IPS DF 6.9 (cell line): ENCODE measurements around the gene OTX1.

Experiments
- DNase-seq: peaks from one replicate; pipeline ENCODE4 v3.0.0-alpha.2; 2013; ENCODE audit warnings: low read depth, low spot score
- H3K27ac ChIP-seq: one replicate; pipeline ENCODE4 v1.5.1; 2013; ENCODE audit warnings: low read length, control low read depth
- H3K27me3 ChIP-seq: 2 replicates; pipeline ENCODE4 v1.6.1; 2013; ENCODE audit warnings: mild to moderate bottlenecking, low read length; ENCODE audit not compliant: control insufficient read depth, insufficient read depth
- H3K36me3 ChIP-seq: 2 replicates; pipeline ENCODE4 v1.6.1; 2013; ENCODE audit warnings: low read length; ENCODE audit not compliant: control insufficient read depth, insufficient read depth
- H3K4me1 ChIP-seq: 2 replicates; pipeline ENCODE4 v1.6.1; 2013; ENCODE audit warnings: low read length; ENCODE audit not compliant: control insufficient read depth, insufficient read depth
- H3K4me3 ChIP-seq: 2 replicates; pipeline ENCODE4 v1.5.1; 2013; ENCODE audit warnings: mild to moderate bottlenecking, low read length
- H3K9me3 ChIP-seq: 2 replicates; pipeline ENCODE4 v1.6.1; 2013; ENCODE audit warnings: low read length, inconsistent platforms; ENCODE audit not compliant: control insufficient read depth, insufficient read depth
- WGBS: extraction: QIAGEN DNeasy Blood & Tissue Kit; methylation state at CpG from one replicate; pipeline ENCODE4 v1.1.7; 2013; ENCODE audit warnings: mixed read lengths, missing lambda C conversion rate; ENCODE audit not compliant: insufficient read length, insufficient coverage; 5-methylcytosine and 5-hydroxymethylcytosine counted together

Gene OTX1

GRCh38 chr2:63046961-63047320 is 3.7 kb upstream of the OTX1 start:
- no peak overlapping the region; the same call in 1 of the 2 replicates for H3K4me3 ChIP-seq
- H3K27me3 ChIP-seq = peaks cover 27% of the 10 kb centered on the region; the same call in 1 of the 2 replicates
- WGBS = no CpG with 5 or more reads among the region's 8 CpGs

DNA sequence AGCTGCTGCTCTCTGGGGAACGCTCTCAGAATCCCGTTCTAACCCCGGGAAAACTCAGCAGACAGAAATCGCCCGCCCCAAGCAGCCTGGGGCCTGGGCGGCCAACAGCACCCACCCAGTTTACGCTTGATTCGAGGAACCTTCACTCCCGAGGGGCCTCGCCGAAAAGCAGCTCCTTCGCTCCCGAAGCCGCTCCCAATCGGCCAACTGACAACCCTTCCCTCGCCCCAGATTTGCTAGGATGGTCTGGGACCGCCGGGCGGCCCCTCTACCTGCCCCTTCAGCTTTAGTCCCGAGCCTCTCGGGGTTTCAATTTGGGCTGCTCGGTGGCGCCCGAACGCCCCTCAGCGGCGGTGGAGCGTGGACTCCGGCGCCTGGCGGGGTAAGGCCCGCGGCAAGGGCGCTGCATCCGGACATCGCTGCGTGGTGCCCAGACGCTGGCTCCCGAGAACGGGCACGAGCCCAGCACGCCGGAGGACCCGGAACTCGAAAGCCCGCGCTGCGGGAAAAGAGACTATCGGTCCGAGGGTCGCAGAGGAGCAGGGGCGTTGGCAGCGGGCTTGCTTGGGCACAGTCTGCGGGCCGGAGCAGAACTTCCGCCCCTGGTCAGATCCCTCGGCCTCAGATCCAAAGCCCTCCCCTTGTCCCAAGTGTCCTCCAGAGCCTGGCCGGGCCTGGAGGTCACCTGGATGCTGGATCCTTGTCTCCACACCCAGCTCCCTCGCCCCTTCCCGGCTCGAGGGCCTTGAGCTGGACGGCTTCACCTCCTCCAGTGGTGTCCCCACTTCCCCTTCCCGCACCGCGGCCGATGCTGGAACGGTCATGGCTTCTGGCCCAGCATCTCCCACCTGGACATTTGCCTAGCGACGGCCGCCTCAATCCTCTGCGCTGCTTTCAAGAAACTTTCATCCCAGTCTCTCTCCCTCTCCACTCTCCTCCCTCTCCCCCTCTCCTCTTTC is 3.0 kb upstream of the OTX1 start:
- no peaks in the 10 kb centered on the region for H3K9me3 ChIP-seq
- H3K27me3 ChIP-seq = peaks cover 33% of the 10 kb centered on the region
- H3K36me3 ChIP-seq = no peaks in the 10 kb centered on the region
- no CpG with 5 or more reads among the region's 71 CpGs for WGBS
- H3K27ac ChIP-seq = no peak overlapping the region
- H3K4me1 ChIP-seq = peaks cover 6% of the 10 kb centered on the region
- peak overlapping the region; percentile 51; the same call in 1 of the 2 replicates for H3K4me3 ChIP-seq
- no peak for DNase-seq

More at GRCh38 chr2:63046961-63047320, 3.7 kb upstream of the OTX1 start:
- peaks cover 3% of the 10 kb centered on the region for H3K4me1 ChIP-seq
- DNase-seq = no peak
- no peak overlapping the region for H3K27ac ChIP-seq
- H3K9me3 ChIP-seq = no peaks in the 10 kb centered on the region
- no peaks in the 10 kb centered on the region for H3K36me3 ChIP-seq

DNA sequence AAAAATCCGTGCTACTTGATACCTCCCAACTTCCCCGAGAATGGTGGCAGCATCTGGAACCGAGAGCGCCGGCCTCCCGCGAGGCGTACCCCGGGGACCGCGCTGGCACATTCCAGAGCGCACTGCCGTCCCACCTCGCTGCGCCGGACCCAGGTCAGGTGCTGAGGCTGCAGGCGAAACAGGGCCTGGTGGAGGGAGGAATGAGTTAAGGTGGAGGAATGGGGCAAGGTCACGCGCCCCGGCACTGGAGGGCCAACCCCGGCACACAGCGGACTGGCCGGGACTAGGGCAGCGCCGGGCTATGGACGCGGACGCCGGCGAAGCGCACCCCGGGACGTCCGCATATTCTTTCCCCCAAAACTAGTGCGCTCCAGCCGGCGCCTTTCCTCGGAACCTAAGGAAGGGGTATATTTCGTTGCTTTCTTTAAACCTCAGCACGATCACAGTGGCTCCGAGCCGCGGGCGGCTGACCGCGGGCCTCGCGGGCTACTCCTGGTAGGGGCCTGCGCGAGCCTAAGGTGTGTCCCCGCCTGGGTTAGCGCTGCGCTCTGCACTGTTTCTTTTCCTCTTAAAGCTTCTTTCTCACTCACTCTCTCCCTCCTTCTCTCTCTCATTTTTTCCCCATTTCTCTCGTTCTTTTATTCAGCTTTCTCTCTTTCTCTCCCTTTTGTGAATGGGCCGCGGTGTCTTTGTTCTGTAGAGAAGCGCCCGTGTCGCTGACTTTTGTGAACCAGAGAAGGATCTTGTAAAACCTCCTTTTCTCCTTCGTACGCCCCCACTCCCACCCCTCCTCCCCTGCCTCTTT is 2.1 kb upstream of the OTX1 start:
- Histone ChIP-seq H3K4me1 (peaks cover 10% of the 10 kb centered on the region), H3K27me3 (peaks cover 43% of the 10 kb centered on the region), H3K36me3 (no peaks in the 10 kb centered on the region), H3K27ac (no peak overlapping the region), H3K4me3 (peak overlapping the region; percentile 51; the same call in 1 of the 2 replicates), H3K9me3 (no peaks in the 10 kb centered on the region)
- WGBS = no CpG with 5 or more reads among the region's 61 CpGs
- no peak for DNase-seq

GRCh38 chr2:63049211-63049969 is 1.2 kb upstream of the OTX1 start:
- Histone ChIP-seq H3K36me3 (no peaks in the 10 kb centered on the region), H3K27me3 (peaks cover 51% of the 10 kb centered on the region), H3K4me3 (peak overlapping the region; percentile 84; the same call in 1 of the 2 replicates), H3K9me3 (no peaks in the 10 kb centered on the region), H3K27ac (no peak overlapping the region), H3K4me1 (peaks cover 10% of the 10 kb centered on the region)
- DNase-seq = no peak
- no CpG with 5 or more reads among the region's 39 CpGs for whole genome bisulfite sequencing

DNA sequence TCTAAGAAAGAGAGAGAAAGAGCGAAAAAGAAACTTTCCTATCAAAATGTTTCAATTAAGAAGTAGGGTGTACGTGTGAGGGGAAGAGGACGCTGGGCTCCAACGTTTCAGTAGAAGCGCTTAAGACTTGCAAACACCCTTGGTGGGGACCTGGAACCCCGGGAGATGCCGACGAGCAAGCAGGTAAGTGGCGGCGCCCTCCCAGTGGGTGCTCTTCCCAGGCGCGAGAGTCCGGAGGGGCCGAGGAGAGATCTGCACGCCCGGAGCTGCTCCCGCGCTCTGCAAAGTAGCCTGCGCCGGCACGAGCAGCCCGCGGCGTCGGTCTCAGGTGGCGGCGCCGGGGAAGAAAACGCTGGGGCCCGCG is 678 bp upstream of the OTX1 start:
- H3K4me1 ChIP-seq = peaks cover 10% of the 10 kb centered on the region
- no peak for DNase-seq

DNA sequence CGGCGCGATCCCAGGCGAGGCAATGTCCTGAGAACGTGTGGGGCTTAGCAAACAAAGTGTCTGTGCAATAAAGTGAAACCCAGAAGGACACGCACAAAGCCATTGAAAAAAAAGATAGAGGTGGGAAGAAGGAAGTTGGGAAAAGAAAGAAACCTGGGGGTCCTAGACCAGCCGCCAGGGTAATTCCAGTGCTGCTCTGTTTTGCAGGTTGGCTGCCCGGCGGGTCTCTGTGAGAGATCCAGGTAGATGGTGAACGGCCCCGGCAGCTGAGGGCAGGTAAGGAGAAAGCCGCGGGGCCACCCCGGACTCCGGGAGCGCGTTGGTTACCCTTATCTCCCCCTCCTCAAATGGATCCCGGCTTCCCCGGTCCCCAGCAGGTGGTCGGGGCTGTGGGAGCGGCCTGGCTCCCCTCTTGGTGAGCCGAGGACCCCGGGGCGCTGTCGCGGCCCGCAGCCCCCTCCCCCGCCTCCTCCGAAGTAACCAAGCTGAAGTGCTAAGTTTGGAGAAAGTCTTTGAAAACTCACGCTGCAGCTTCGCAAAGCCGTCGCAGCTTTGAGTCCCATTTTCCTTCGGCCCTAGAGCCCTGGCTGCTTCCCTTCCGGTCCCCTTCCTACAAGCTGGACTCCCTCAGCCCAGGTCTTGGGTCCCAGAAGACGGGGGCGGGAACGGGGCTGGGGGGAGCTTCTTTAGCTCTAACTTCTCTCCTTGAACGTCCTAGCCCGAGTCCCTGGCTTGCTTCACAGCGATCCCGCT is 588 bp downstream of the OTX1 start:
- peaks cover 68% of the 10 kb centered on the region for H3K27me3 ChIP-seq

More for the DNA sequence above, 678 bp upstream of the OTX1 start:
- Histone ChIP-seq H3K9me3 (no peaks in the 10 kb centered on the region), H3K4me3 (peak overlapping the region; percentile 84; the same call in 1 of the 2 replicates), H3K27ac (no peak overlapping the region), H3K36me3 (no peaks in the 10 kb centered on the region), H3K27me3 (peaks cover 57% of the 10 kb centered on the region)
- no CpG with 5 or more reads among the region's 31 CpGs for WGBS

GRCh38 chr2:63051795-63052333 is 1.2 kb downstream of the OTX1 start:
- Histone ChIP-seq H3K27me3 (peaks cover 73% of the 10 kb centered on the region), H3K4me3 (peak overlapping the region; percentile 84; the same call in 1 of the 2 replicates), H3K36me3 (peaks cover 4% of the 10 kb centered on the region; the same call in 1 of the 2 replicates), H3K9me3 (no peaks in the 10 kb centered on the region), H3K27ac (no peak overlapping the region), H3K4me1 (peaks cover 14% of the 10 kb centered on the region; the same call in 1 of the 2 replicates)
- no peak for DNase-seq
- whole genome bisulfite sequencing = no CpG with 5 or more reads among the region's 42 CpGs

More for the DNA sequence above, 588 bp downstream of the OTX1 start:
- Histone ChIP-seq H3K36me3 (peaks cover 4% of the 10 kb centered on the region; the same call in 1 of the 2 replicates), H3K4me3 (peak overlapping the region; percentile 84), H3K27ac (no peak overlapping the region), H3K4me1 (peaks cover 13% of the 10 kb centered on the region; the same call in 1 of the 2 replicates), H3K9me3 (no peaks in the 10 kb centered on the region)
- DNase-seq = no peak
- WGBS = no CpG with 5 or more reads among the region's 42 CpGs

DNA sequence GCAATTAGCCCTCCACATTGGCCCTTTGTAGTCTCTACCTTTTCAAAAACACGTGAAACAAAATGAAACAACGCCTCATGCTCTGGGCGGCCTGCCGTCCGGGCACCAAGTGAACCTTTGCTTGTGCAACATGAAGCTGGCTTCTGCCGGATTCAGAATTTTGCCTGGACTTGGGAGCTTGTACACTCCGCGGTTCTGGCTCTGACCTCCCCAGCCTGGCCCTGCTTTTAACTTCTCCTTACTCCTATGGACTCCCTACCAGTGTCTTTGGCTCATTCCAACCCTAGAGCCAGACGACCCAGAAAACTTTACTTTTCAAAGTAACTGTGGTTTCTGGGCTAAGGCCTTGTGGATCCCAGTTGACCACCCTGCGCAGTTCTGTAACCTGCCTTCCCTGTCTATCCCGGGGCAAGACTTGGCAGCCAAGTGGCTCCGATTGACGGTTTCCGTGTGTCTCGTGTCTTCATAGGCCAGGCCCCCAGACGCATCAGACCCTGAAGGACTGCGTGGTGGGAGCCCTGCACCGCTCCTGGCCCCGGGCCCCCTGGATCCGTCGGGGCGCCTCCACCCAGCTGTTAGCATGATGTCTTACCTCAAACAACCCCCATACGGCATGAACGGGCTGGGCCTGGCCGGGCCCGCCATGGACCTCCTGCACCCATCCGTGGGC is 1.9 kb downstream of the OTX1 start:
- no peak overlapping the region for H3K27ac ChIP-seq
- no CpG with 5 or more reads among the region's 27 CpGs for WGBS
- no peak overlapping the region for H3K4me3 ChIP-seq
- H3K9me3 ChIP-seq = no peaks in the 10 kb centered on the region
- H3K4me1 ChIP-seq = peaks cover 16% of the 10 kb centered on the region; the same call in 1 of the 2 replicates
- H3K36me3 ChIP-seq = peaks cover 4% of the 10 kb centered on the region; the same call in 1 of the 2 replicates
- H3K27me3 ChIP-seq = peaks cover 75% of the 10 kb centered on the region
- no peak for DNase-seq
